DOHH2 (cell line): Measurements from ENCODE around the gene FGF23.

Source experiments
- H3F3A ChIP-seq: fragments of 200-600 bp; sonication (generic), shearing (Covaris generic); 2 replicates; pipeline ENCODE4 v1.6.0; 2016; ENCODE audit warnings: antibody characterized with exemption, mild to moderate bottlenecking; ENCODE audit not compliant: control insufficient read depth, insufficient read depth
- H3K27ac ChIP-seq: fragments of 200-600 bp; sonication (generic); 2 replicates; pipeline ENCODE4 v1.5.1; 2014; ENCODE audit warnings: low read depth, mild to moderate bottlenecking, low read length, moderate library complexity
- H3K27me3 ChIP-seq: fragments of 200-600 bp; sonication (generic); 2 replicates; pipeline ENCODE4 v1.6.1; 2014; ENCODE audit warnings: mild to moderate bottlenecking, low read length, mixed read lengths; ENCODE audit not compliant: control insufficient read depth
- H3K36me3 ChIP-seq: fragments of 200-600 bp; sonication (generic); 2 replicates; pipeline ENCODE4 v1.6.1; 2014; ENCODE audit warnings: mild to moderate bottlenecking, low read length, moderate library complexity, mixed read lengths; ENCODE audit not compliant: control insufficient read depth
- H3K4me1 ChIP-seq: fragments of 200-600 bp; sonication (generic); 2 replicates; pipeline ENCODE4 v1.6.1; 2014; ENCODE audit warnings: mild to moderate bottlenecking, low read length, mixed read lengths; ENCODE audit not compliant: control insufficient read depth
- H3K4me2 ChIP-seq: fragments of 200-600 bp; sonication (generic); 2 replicates; pipeline ENCODE4 v1.6.0; 2014; ENCODE audit warnings: mild to moderate bottlenecking, low read length, moderate library complexity
- H3K4me3 ChIP-seq: fragments of 200-600 bp; sonication (generic); 2 replicates; pipeline ENCODE4 v1.5.1; 2014; ENCODE audit warnings: mild to moderate bottlenecking, low read length, mixed read lengths
- H3K79me2 ChIP-seq: fragments of 200-600 bp; sonication (generic); 2 replicates; pipeline ENCODE4 v1.6.1; 2014; ENCODE audit warnings: mild to moderate bottlenecking, low read length, mixed read lengths; ENCODE audit not compliant: control insufficient read depth
- H3K9me2 ChIP-seq: fragments of 200-600 bp; sonication (generic); replicated peaks from 2 replicates; pipeline ENCODE4 v1.6.1; 2014; ENCODE audit warnings: mild to moderate bottlenecking, low read length, mixed read lengths; ENCODE audit not compliant: control insufficient read depth
- H3K9me3 ChIP-seq: fragments of 200-600 bp; sonication (generic); 2 replicates; pipeline ENCODE4 v1.6.1; 2014; ENCODE audit warnings: antibody characterized with exemption, low read length, mixed read lengths; ENCODE audit not compliant: control insufficient read depth, insufficient read depth
- H4K20me1 ChIP-seq: fragments of 200-600 bp; sonication (generic); 2 replicates; pipeline ENCODE4 v1.6.0; 2014; ENCODE audit warnings: low read depth, mild to moderate bottlenecking, antibody characterized with exemption, low read length, moderate library complexity; ENCODE audit not compliant: control insufficient read depth, insufficient read depth
- CTCF ChIP-seq: fragments of 200-600 bp; sonication (generic); IDR thresholded peaks from one replicate; pipeline ENCODE4 v1.5.1; 2014; ENCODE audit warnings: antibody characterized with exemption, mild to moderate bottlenecking, low read depth, low read length; ENCODE audit not compliant: poor library complexity, severe bottlenecking
- EZH2phosphoT487 ChIP-seq: fragments of 200-600 bp; sonication (generic); IDR thresholded peaks from 2 replicates; pipeline ENCODE4 v1.6.1; 2017; ENCODE audit warnings: borderline replicate concordance, mild to moderate bottlenecking, antibody characterized with exemption, low read length, moderate library complexity, mixed read lengths

The FGF23 gene

GRCh38 chr12:4392223-4392742 lies 12.8 kb upstream of the FGF23 start:
- TF ChIP-seq CTCF (no peak), EZH2phosphoT487 (no peak)
- Histone ChIP-seq H3K27me3 (peaks cover 17% of the 10 kb centered on the region; the same call in 1 of the 2 replicates), H3K4me1 (no peaks in the 10 kb centered on the region), H3K36me3 (no peaks in the 10 kb centered on the region), H3K4me2 (no peak overlapping the region), H3K4me3 (no peak overlapping the region), H4K20me1 (no peaks in the 10 kb centered on the region), H3K9me3 (no peaks in the 10 kb centered on the region), H3K79me2 (no peaks in the 10 kb centered on the region), H3K27ac (no peak overlapping the region), H3K9me2 (no peaks in the 10 kb centered on the region), H3F3A (no peaks in the 10 kb centered on the region)

- Histone ChIP-seq H3K4me3 (no peak overlapping the region), H3K9me2 (no peaks in the 10 kb centered on the region), H3K27ac (no peak overlapping the region), H4K20me1 (no peaks in the 10 kb centered on the region), H3F3A (no peaks in the 10 kb centered on the region), H3K79me2 (no peaks in the 10 kb centered on the region), H3K27me3 (peaks cover 7% of the 10 kb centered on the region; the same call in 1 of the 2 replicates), H3K9me3 (no peaks in the 10 kb centered on the region), H3K4me1 (no peaks in the 10 kb centered on the region), H3K4me2 (no peak overlapping the region), H3K36me3 (no peaks in the 10 kb centered on the region)
- TF ChIP-seq EZH2phosphoT487 = no peak
- no peak for TF ChIP-seq CTCF
Observed at GRCh38 chr12:4388662-4389061, 9.2 kb upstream of the FGF23 start.

- no peak overlapping the region for H3K27ac ChIP-seq
Observed at GRCh38 chr12:4388032-4388431, 8.5 kb upstream of the FGF23 start.

More at GRCh38 chr12:4388032-4388431, 8.5 kb upstream of the FGF23 start:
- Histone ChIP-seq H3K4me3 (no peak overlapping the region), H3K4me2 (no peak overlapping the region), H3K4me1 (no peaks in the 10 kb centered on the region), H3F3A (no peaks in the 10 kb centered on the region), H3K9me2 (no peaks in the 10 kb centered on the region), H3K9me3 (no peaks in the 10 kb centered on the region), H3K79me2 (no peaks in the 10 kb centered on the region), H3K36me3 (no peaks in the 10 kb centered on the region), H4K20me1 (no peaks in the 10 kb centered on the region), H3K27me3 (peaks cover 9% of the 10 kb centered on the region; the same call in 1 of the 2 replicates)
- TF ChIP-seq CTCF (no peak), EZH2phosphoT487 (no peak)
